Tibial nerve (tissue), 4 donors: ENCODE results near the gene SSR3. TPM values are rescaled to one million over a fixed set of nuclear protein-coding genes. Genes with fewer than 3 reads are reported as not detected.

Experiments
- DNase-seq, 2 donors: peaks; one replicate each; pipeline ENCODE4 v3.0.0-alpha.2; 2019; ENCODE audit warnings: low spot score in 2 of 2
- H3K27ac ChIP-seq, 4 donors: fragments of 200-600 bp; sonication (generic) in 3 of 4; one replicate each; pipeline ENCODE4 v1.5.1; 2017 to 2019; ENCODE audit warnings: mild to moderate bottlenecking in 1 of 4
- H3K27me3 ChIP-seq, 2 donors: fragments of 200-600 bp; sonication (generic) in 1 of 2; one replicate each; pipeline versions ENCODE4 v1.5.1 to v1.6.0; 2017 to 2019
- H3K36me3 ChIP-seq, 3 donors: fragments of 200-600 bp; sonication (generic); one replicate each; pipeline ENCODE4 v1.5.1; 2018 to 2019
- H3K4me1 ChIP-seq, 4 donors: fragments of 200-600 bp; sonication (generic) in 3 of 4; one replicate each; pipeline ENCODE4 v1.5.1; 2017 to 2019
- H3K4me3 ChIP-seq, 4 donors: fragments of 200-600 bp; sonication (generic) in 3 of 4; one replicate each; pipeline ENCODE4 v1.5.1; 2017 to 2019; ENCODE audit warnings: mild to moderate bottlenecking in 1 of 4, moderate library complexity in 1 of 4
- H3K9me3 ChIP-seq, 4 donors: fragments of 200-600 bp; sonication (generic) in 3 of 4; one replicate each; pipeline ENCODE4 v1.5.1; 2017 to 2019
- CTCF ChIP-seq, 5 experiments: fragments of 200-600 bp in 3 of 5; fragments of 450-650 bp in 2 of 5; sonication (generic) in 3 of 5; IDR thresholded peaks; one replicate each; pipeline ENCODE4 v1.5.1; 2016 to 2019; ENCODE audit warnings: antibody characterized with exemption in 5 of 5, mild to moderate bottlenecking in 3 of 5, moderate library complexity in 2 of 5
- EP300 ChIP-seq, 2 donors: sonication (generic); formaldehyde crosslinking; IDR thresholded peaks; one replicate each; pipeline ENCODE4 v1.6.1; 2017; ENCODE audit warnings: antibody characterized with exemption in 2 of 2, mild to moderate bottlenecking in 1 of 2
- POLR2A ChIP-seq, 2 donors: fragments of 450-650 bp; IDR thresholded peaks; one replicate each; pipeline ENCODE4 v1.6.1; 2017; ENCODE audit warnings: antibody characterized with exemption in 2 of 2, mild to moderate bottlenecking in 2 of 2, moderate library complexity in 2 of 2
- WGBS, 2 donors: methylation state at CpG; one replicate each; pipeline ENCODE4 v1.1.5; 2018; 5-methylcytosine and 5-hydroxymethylcytosine counted together
- total RNA-seq, 4 donors: library from RNA; depleted of rRNA; stranded (reverse); fragments of >200 nt; gene quantifications; one replicate each; pipeline ENCODE4 v1.1.0, GENCODE V29; 2016

SSR3 gene
- total RNA-seq, 4 donors from 2014 or later = 73.2 to 88.5 (median 79.0) TPM

GRCh38 chr3:156509189-156510174 is 45.4 kb downstream of the SSR3 start:
- Histone ChIP-seq H3K9me3 (no peaks in the 10 kb centered on the region), H3K4me3 (no peak overlapping the region), H3K27me3 (no peaks in the 10 kb centered on the region), H3K4me1 (peaks cover 0 to 14% (median 0%) of the 10 kb centered on the region in 4 donors), H3K27ac (no peak overlapping the region), H3K36me3 (no peaks in the 10 kb centered on the region)
- 55% methylated on average over 5 of the region's 5 CpGs for WGBS, 2 donors
- no peak for TF ChIP-seq EP300 (IDR thresholded peaks at IDR 0.05)
- TF ChIP-seq CTCF (IDR thresholded peaks at IDR 0.05) = peak; percentile 40 to 78 (median 58)
- DNase-seq = peak in 1 of 2 donors; percentile 25

GRCh38 chr3:156507285-156507684 is 47.6 kb downstream of the SSR3 start:
- Histone ChIP-seq H3K4me1 (peaks cover 0 to 9% (median 0%) of the 10 kb centered on the region in 4 donors), H3K9me3 (no peaks in the 10 kb centered on the region), H3K36me3 (no peaks in the 10 kb centered on the region), H3K27me3 (no peaks in the 10 kb centered on the region), H3K27ac (no peak overlapping the region), H3K4me3 (no peak overlapping the region)
- no peak for DNase-seq
- TF ChIP-seq CTCF (IDR thresholded peaks at IDR 0.05) (no peak), POLR2A (IDR thresholded peaks at IDR 0.05) (no peak), EP300 (IDR thresholded peaks at IDR 0.05) (no peak)

- Histone ChIP-seq H3K9me3 (peaks cover 0 to 9% (median 0%) of the 10 kb centered on the region in 4 donors), H3K4me3 (no peak overlapping the region), H3K4me1 (no peaks in the 10 kb centered on the region), H3K27me3 (no peaks in the 10 kb centered on the region), H3K36me3 (no peaks in the 10 kb centered on the region), H3K27ac (no peak overlapping the region)
- no peak for TF ChIP-seq EP300 (IDR thresholded peaks at IDR 0.05)
- DNase-seq = no peak
- 89 to 90% methylated on average over 5 of the region's 5 CpGs for WGBS, 2 donors
These were observed 56.6 kb downstream of the SSR3 start for GRCh38 chr3:156498307-156498706.

- peaks cover 0 to 9% (median 0%) of the 10 kb centered on the region in 4 donors for H3K9me3 ChIP-seq
- no peaks in the 10 kb centered on the region for H3K36me3 ChIP-seq
- no peak overlapping the region for H3K4me3 ChIP-seq
- H3K27me3 ChIP-seq = no peaks in the 10 kb centered on the region
- no peak for TF ChIP-seq CTCF (IDR thresholded peaks at IDR 0.05)
- no peak for TF ChIP-seq POLR2A (IDR thresholded peaks at IDR 0.05)
- no peak for TF ChIP-seq EP300 (IDR thresholded peaks at IDR 0.05)
- no peak for DNase-seq
- H3K4me1 ChIP-seq = peaks cover 0 to 2% (median 0%) of the 10 kb centered on the region in 4 donors
- H3K27ac ChIP-seq = no peak overlapping the region
- 44 to 46% methylated on average over 1 of the region's 1 CpG for WGBS, 2 donors
These were observed 57.6 kb downstream of the SSR3 start for GRCh38 chr3:156497326-156497725.

GRCh38 chr3:156495816-156496215 is 59.1 kb downstream of the SSR3 start:
- 87 to 100% methylated on average over 1 of the region's 1 CpG for WGBS, 2 donors
- H3K36me3 ChIP-seq = no peaks in the 10 kb centered on the region
- no peaks in the 10 kb centered on the region for H3K27me3 ChIP-seq

More at GRCh38 chr3:156495816-156496215, 59.1 kb downstream of the SSR3 start:
- peaks cover 0 to 2% (median 0%) of the 10 kb centered on the region in 4 donors for H3K4me1 ChIP-seq
- no peak for DNase-seq
- H3K4me3 ChIP-seq = no peak overlapping the region
- TF ChIP-seq EP300 (IDR thresholded peaks at IDR 0.05) = no peak
- no peak for TF ChIP-seq POLR2A (IDR thresholded peaks at IDR 0.05)
- TF ChIP-seq CTCF (IDR thresholded peaks at IDR 0.05) = no peak
- H3K27ac ChIP-seq = no peak overlapping the region
- H3K9me3 ChIP-seq = peaks cover 0 to 9% (median 0%) of the 10 kb centered on the region in 4 donors
